HepG2 (cell line): Measurements from ENCODE around the gene LGALS4. TPM values are rescaled to one million over a fixed set of nuclear protein-coding genes. Genes with fewer than 3 reads are reported as not detected.
A peak's percentile ranks its signal among the peaks of the same experiment; 100 is the strongest.

Experiments used
- ATF7-NPFF ChIP-seq: sonication (generic); formaldehyde crosslinking; IDR thresholded peaks from 2 replicates; pipeline ENCODE4 v1.8.1; 2023; ENCODE audit warnings: mild to moderate bottlenecking, low read depth, missing genetic modification reagents, moderate library complexity
- FOSL1 ChIP-seq: sonication (generic); formaldehyde crosslinking; IDR thresholded peaks from 2 replicates; pipeline ENCODE4 v1.9.0; 2021; ENCODE audit warnings: missing genetic modification reagents, borderline replicate concordance
- KLF6 ChIP-seq: IDR thresholded peaks from 2 replicates; pipeline ENCODE4 v1.8.0; 2016; ENCODE audit warnings: missing biosample characterization, missing genetic modification reagents
- MED13 ChIP-seq: sonication (generic); formaldehyde crosslinking; IDR thresholded peaks from 2 replicates; pipeline ENCODE4 v1.5.0; 2020; ENCODE audit warnings: missing genetic modification reagents
- MXD4 ChIP-seq: IDR thresholded peaks from 2 replicates; pipeline ENCODE4 v1.6.1; 2016; ENCODE audit warnings: mild to moderate bottlenecking, missing biosample characterization, missing genetic modification reagents
- NR2F2 ChIP-seq: IDR thresholded peaks from 2 replicates; pipeline ENCODE4 v1.6.1; 2012; ENCODE audit warnings: low read depth, inconsistent platforms, borderline replicate concordance
- SAFB2 ChIP-seq: sonication (generic); formaldehyde crosslinking; IDR thresholded peaks from 2 replicates; pipeline ENCODE4 v1.5.1; 2020; ENCODE audit warnings: missing genetic modification reagents, low read depth, mild to moderate bottlenecking, borderline replicate concordance
- STAT5B ChIP-seq: sonication (generic); formaldehyde crosslinking; IDR thresholded peaks from 2 replicates; pipeline ENCODE4 v1.4.0; 2020; ENCODE audit warnings: missing genetic modification reagents
- TGIF2 ChIP-seq: IDR thresholded peaks from 2 replicates; pipeline ENCODE4 v1.6.1; 2016; ENCODE audit warnings: control low read depth, missing compliant biosample characterization
- ZNF280D ChIP-seq: sonication (generic); formaldehyde crosslinking; IDR thresholded peaks from 2 replicates; pipeline ENCODE4 v1.5.1; 2020; ENCODE audit warnings: mild to moderate bottlenecking, missing genetic modification reagents
- ZNF318 ChIP-seq: sonication (generic); formaldehyde crosslinking; IDR thresholded peaks from 2 replicates; pipeline ENCODE4 v1.4.0; 2020; ENCODE audit warnings: mild to moderate bottlenecking, missing genetic modification reagents
- ZNF431 ChIP-seq: sonication (generic); formaldehyde crosslinking; IDR thresholded peaks from 2 replicates; pipeline ENCODE4 v1.9.0; 2022; ENCODE audit warnings: missing genetic modification reagents, low read depth, mild to moderate bottlenecking, borderline replicate concordance
- ZNF691 ChIP-seq: sonication (generic); formaldehyde crosslinking; IDR thresholded peaks from 2 replicates; pipeline ENCODE4 v1.4.0; 2020; ENCODE audit warnings: missing genetic modification reagents, low read depth, mild to moderate bottlenecking, borderline replicate concordance
- ZNF770 ChIP-seq: sonication (generic); formaldehyde crosslinking; IDR thresholded peaks from 2 replicates; pipeline ENCODE4 v1.5.0; 2020; ENCODE audit warnings: mild to moderate bottlenecking, missing genetic modification reagents
- polyA plus RNA-seq, 8 experiments: library from polyadenylated mRNA; depleted of rRNA in 3 of 8; stranded (reverse) in 7 of 8; unstranded in 1 of 8; fragments of >200 nt; fragmentation: Illumina TruSeq in 4 of 8; extraction: Trizol in 4 of 8; gene quantifications; 2 replicates each; pipeline versions ENCODE4 v1.2.1 to v1.2.3, GENCODE V29; 2011 to 2016; ENCODE audit warnings: low read depth in 4 of 8, missing spikeins in 1 of 8, mixed read lengths in 1 of 8; ENCODE audit not compliant: insufficient read depth in 1 of 8
- total RNA-seq, 5 experiments: library from RNA; depleted of rRNA; stranded (reverse); fragments of >200 nt; fragmentation: Illumina TruSeq; extraction: Trizol; gene quantifications; 2 replicates each; pipeline ENCODE4 v1.2.3, GENCODE V29; 2016; ENCODE audit warnings: low read depth in 1 of 5

Gene LGALS4
- total and polyA plus RNA-seq, 2 of the 13 experiments (the other 11 are each of a cell fraction or from before 2014, with no cell fraction given): 0.24 to 0.71 TPM

GRCh38 chr19:38849147-38849859 is 36.6 kb upstream of the LGALS4 start (continued):
- no peak; the same call in 1 of the 2 replicates for TF ChIP-seq ZNF431 (CRISPR knock-in tag)
- TF ChIP-seq ZNF280D (CRISPR knock-in tag): no peak; the same call in 1 of the 2 replicates
- TF ChIP-seq FOSL1 (CRISPR knock-in tag): no peak
- 0 out of 2 replicates have a peak, but pooled peaks have one; percentile 16 for TF ChIP-seq TGIF2 (CRISPR knock-in tag)
- TF ChIP-seq STAT5B: no peak
- no peak for TF ChIP-seq ZNF318 (CRISPR knock-in tag)
- no peak; the same call in 1 of the 2 replicates for TF ChIP-seq ATF7-NPFF (CRISPR knock-in tag)
- no peak; the same call in 1 of the 2 replicates for TF ChIP-seq MXD4
- no peak for TF ChIP-seq ZNF770 (CRISPR knock-in tag)
- TF ChIP-seq MED13 (CRISPR knock-in tag): no peak
- no peak for TF ChIP-seq NR2F2
- no peak; the same call in 1 of the 2 replicates for TF ChIP-seq KLF6
- TF ChIP-seq SAFB2 (CRISPR knock-in tag): no peak
- TF ChIP-seq ZNF691 (CRISPR knock-in tag): no peak
